HFFc6 (cell line): ENCODE results near the gene GPR153. TPM values are rescaled to one million over a fixed set of nuclear protein-coding genes. Genes with fewer than 3 reads are reported as not detected.

Experiments
- DNase-seq: peaks from one replicate; pipeline ENCODE4 v3.0.0-alpha.2; 2018
- H3K27ac Mint-ChIP-seq: 2 replicates; pipeline ENCODE4 v1.8.0; 2020; ENCODE audit warnings: mild to moderate bottlenecking, mixed read lengths
- H3K27me3 Mint-ChIP-seq: 2 replicates; pipeline ENCODE4 v1.8.0; 2021; ENCODE audit warnings: mild to moderate bottlenecking, moderate library complexity, mixed read lengths; ENCODE audit not compliant: insufficient read depth
- H3K36me3 Mint-ChIP-seq: 2 replicates; pipeline ENCODE4 v1.8.0; 2021; ENCODE audit warnings: low read depth, mixed read lengths
- H3K4me1 Mint-ChIP-seq: 2 replicates; pipeline ENCODE4 v1.8.0; 2020; ENCODE audit warnings: low read depth, mixed read lengths
- H3K4me3 Mint-ChIP-seq: 2 replicates; pipeline ENCODE4 v1.8.0; 2020; ENCODE audit warnings: mild to moderate bottlenecking, moderate library complexity, mixed read lengths
- H3K9me3 Mint-ChIP-seq: 2 replicates; pipeline ENCODE4 v1.8.0; 2020; ENCODE audit warnings: mild to moderate bottlenecking, mixed read lengths
- CTCF ChIP-seq: fragments of 200-600 bp; sonication (generic); IDR thresholded peaks from 2 replicates; pipeline ENCODE4 v1.5.0; 2021; ENCODE audit warnings: antibody characterized with exemption, mild to moderate bottlenecking
- total RNA-seq, 6 experiments: library from RNA; stranded (reverse); fragmentation: NEBNext Ultra II Directional; extraction: Animal tissue kit (Norgen Biotek cat#: 25700); gene quantifications; 2 replicates in 1 of 6; 3 replicates in 5 of 6; pipeline ENCODE4 v1.2.3, GENCODE V29; 2021

GPR153 gene
- total RNA-seq, 6 experiments from 2014 or later = 6.0 to 7.9 (median 7.2) TPM

GRCh38 chr1:6199298-6200187 is 61.4 kb downstream of the GPR153 start, which contains the start of gene RPL22:
Gene RPL22, minus strand, starts transcription at chr1:6199595. Its CDS starts 22 bp downstream, at chr1:6199573.
- Mint-ChIP-seq H3K27ac (peak within 1 kb of the TSS; percentile 77), H3K4me3 (peak within 1 kb of the TSS; percentile 93), H3K4me1 (peaks cover 36% of the 10 kb centered on the region), H3K27me3 (peaks cover 4% of the 10 kb centered on the region), H3K9me3 (no peaks in the 10 kb centered on the region), H3K36me3 (peaks cover 30% of the 10 kb centered on the region)
- no peak for TF ChIP-seq CTCF
- DNase-seq = peak; percentile 99

GRCh38 chr1:6198646-6199297 is 62.1 kb downstream of the GPR153 start:
- H3K36me3 Mint-ChIP-seq = peaks cover 35% of the 10 kb centered on the region
- peak overlapping the region; percentile 77 for H3K27ac Mint-ChIP-seq
- TF ChIP-seq CTCF = no peak
- H3K9me3 Mint-ChIP-seq = no peaks in the 10 kb centered on the region
- peak overlapping the region; percentile 93 for H3K4me3 Mint-ChIP-seq
- peaks cover 36% of the 10 kb centered on the region for H3K4me1 Mint-ChIP-seq
- H3K27me3 Mint-ChIP-seq = peaks cover 4% of the 10 kb centered on the region
- DNase-seq = no peak

- Mint-ChIP-seq H3K9me3 (no peaks in the 10 kb centered on the region), H3K4me3 (peak overlapping the region; percentile 93), H3K27me3 (peaks cover 4% of the 10 kb centered on the region), H3K4me1 (peaks cover 36% of the 10 kb centered on the region), H3K27ac (peak overlapping the region; percentile 77), H3K36me3 (peaks cover 37% of the 10 kb centered on the region)
- TF ChIP-seq CTCF = no peak
- DNase-seq = no peak
Observed at GRCh38 chr1:6197746-6198427, 63.0 kb downstream of the GPR153 start.

Other genes with a start within 250 kb of the GPR153 start
- 10 to 100 TPM in 4 of 6 experiments, 1 to 10 TPM in 2; 8.0 to 12.6 (median 10.7) TPM for gene KCNAB2, start 215.2 kb downstream of the GPR153 start, total RNA-seq
- under 1 TPM in 4 of 6 experiments, not detected in 2; 0.05 to 0.36 (median 0.16) TPM for gene CHD5, start 80.8 kb downstream of the GPR153 start, total RNA-seq
- gene RPL22, start 61.5 kb downstream of the GPR153 start, total RNA-seq = 100 to 1,000 TPM; 233 to 341 (median 324) TPM
- 1 to 10 TPM; 2.0 to 5.2 (median 2.9) TPM for gene RNF207, start 55.0 kb downstream of the GPR153 start, total RNA-seq
- 100 to 1,000 TPM in 2 of 6 experiments, 10 to 100 TPM in 4; 89.8 to 116 (median 96.0) TPM for gene ICMT, start 25.1 kb downstream of the GPR153 start, total RNA-seq
- gene HES3, start 16.9 kb downstream of the GPR153 start, total RNA-seq = not detected
- 100 to 1,000 TPM; 103 to 125 (median 111) TPM for gene ACOT7, start 132.7 kb upstream of the GPR153 start, total RNA-seq
- gene HES2, start 158.8 kb upstream of the GPR153 start, total RNA-seq = under 1 TPM in 4 of 6 experiments, not detected in 2; 0.14 to 0.35 (median 0.30) TPM
- not detected for gene ESPN, start 163.7 kb upstream of the GPR153 start, total RNA-seq
- 1 to 10 TPM; 1.8 to 3.2 (median 2.7) TPM for gene TNFRSF25, start 205.1 kb upstream of the GPR153 start, total RNA-seq
- 1 to 10 TPM; 6.4 to 7.2 (median 6.6) TPM for gene PLEKHG5, start 230.6 kb upstream of the GPR153 start, total RNA-seq